ENCODE data around the gene LTBP2.

Gene LTBP2

GRCh38 chr14:74569806-74570591 lies 42.0 kb downstream of the LTBP2 start:
- DNase-seq: no peak

DNA sequence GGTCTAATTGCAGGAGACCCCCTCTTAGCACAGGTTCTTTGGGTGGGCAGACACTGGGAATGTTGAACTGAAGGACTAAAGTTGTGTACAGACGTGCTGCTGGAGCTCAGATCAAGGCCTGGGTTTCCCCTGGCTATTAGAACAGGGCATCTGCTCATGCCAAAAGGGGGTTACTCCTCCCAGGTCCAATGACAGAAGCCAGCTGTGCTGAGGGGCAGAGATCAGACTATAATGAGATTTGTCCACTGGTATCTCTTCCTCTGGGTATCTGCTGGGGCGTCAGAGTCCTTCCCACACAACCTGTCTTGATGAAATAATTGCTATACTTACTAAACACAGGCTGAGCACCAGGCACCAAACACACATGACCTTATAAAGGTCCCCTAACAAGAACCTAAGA lies 42.6 kb downstream of the LTBP2 start:
- no peak for DNase-seq

DNA sequence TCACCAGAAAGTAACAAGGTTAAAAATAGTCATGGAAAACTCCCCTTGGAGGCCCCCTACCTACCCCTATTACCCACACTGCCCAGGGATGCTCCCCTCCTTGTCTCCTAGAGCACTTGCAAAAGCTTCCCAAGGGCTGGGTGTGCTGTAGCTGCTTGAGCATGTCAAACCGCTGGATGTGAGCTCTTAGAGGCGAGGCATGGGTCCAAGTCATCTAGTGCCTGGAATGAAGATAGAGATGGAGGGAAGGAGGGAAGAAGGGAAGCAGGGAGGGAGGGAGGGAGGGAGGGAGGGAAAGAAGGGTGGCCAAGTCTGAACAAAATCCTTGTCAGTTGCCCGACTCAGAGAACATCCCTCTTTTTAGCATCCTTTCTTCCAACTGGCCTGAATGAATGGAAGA lies 43.1 kb downstream of the LTBP2 start:
- no peak for DNase-seq

GRCh38 chr14:74568380-74568649 lies 43.7 kb downstream of the LTBP2 start:
- DNase-seq: no peak

GRCh38 chr14:74567646-74568379 lies 44.2 kb downstream of the LTBP2 start:
- DNase-seq: no peak

GRCh38 chr14:74567219-74567618 lies 44.8 kb downstream of the LTBP2 start:
- DNase-seq: no peak

GRCh38 chr14:74566174-74567141 lies 45.6 kb downstream of the LTBP2 start:
- DNase-seq: no peak

GRCh38 chr14:74563586-74564159 lies 48.4 kb downstream of the LTBP2 start:
- no peak for DNase-seq

DNA sequence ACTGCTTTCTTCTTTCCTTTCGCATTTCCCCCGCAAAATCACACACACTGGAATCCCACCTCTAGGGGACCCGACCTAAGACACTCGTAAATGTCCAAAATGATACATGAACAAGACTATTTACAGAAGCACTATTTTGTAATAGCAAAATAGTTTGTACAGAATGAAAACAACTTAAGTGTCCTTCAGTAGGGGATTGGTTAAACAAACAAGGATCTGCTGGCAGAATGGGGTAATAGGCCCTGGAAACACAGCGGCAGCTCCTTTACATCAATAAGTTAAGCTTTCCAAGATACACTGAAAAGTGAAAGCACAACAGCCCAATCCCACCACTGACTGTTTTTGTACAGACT lies 48.8 kb downstream of the LTBP2 start:
- no peak for DNase-seq

- DNase-seq: peak in 1 of 2 experiments; percentile 4
These were observed 49.4 kb downstream of the LTBP2 start for GRCh38 chr14:74562515-74563232.

GRCh38 chr14:74558655-74559054 lies 53.4 kb downstream of the LTBP2 start:
- DNase-seq: no peak

DNA sequence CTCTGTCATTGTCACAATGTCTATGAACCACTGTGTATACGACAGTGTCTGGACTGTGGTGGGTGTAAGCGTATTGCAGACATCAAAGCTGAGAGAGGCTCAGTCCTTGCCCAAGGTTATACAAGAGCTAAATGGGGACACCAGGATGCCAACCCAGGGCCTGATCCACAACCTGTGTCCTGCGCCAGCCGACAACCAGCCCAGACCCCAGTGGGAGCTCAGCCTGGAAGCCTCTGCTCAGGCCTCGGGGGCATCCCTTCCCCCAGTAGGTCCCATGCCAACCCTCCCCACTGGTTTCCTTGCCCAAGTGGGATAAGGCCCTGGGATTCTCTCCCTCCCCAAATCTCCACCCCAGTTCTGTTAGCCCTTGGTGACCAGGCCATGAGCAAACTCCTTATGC lies 54.3 kb downstream of the LTBP2 start:
- no peak for DNase-seq

GRCh38 chr14:74555476-74556050 lies 56.5 kb downstream of the LTBP2 start:
- DNase-seq: no peak

DNA sequence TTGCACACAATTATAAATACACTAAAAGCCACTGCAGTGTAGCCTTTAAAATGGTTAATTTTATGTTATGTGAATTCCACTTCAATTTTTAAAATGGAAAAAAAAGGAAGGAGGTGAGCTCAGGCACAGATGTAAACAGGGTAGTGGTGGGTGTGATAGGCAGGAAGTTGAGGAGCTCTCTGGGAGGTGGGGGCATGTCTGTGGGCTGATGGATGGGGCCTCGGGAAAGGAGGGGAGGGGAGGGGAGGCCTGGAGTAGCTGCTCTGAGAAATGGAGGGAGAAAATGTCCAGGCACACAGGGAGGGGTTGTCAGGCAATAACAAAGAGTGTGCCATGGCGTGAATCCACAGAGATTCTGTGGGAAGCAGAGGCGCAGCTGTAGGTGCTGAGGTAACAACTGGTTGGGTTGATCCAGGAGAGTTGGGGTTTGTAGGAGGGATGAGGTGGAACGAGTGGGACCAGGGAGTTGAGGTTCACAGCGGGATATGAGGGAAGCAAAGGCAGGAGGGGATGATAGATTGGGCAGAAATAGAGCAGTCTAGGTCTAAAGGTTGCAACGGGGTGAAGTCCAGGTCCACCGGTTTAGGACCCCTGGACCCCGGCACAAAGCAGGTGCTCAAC lies 57.2 kb downstream of the LTBP2 start:
- DNase-seq: no peak

- DNase-seq: no peak
These were observed 59.4 kb downstream of the LTBP2 start for GRCh38 chr14:74552623-74553022.

- no peak for DNase-seq
These were observed 60.3 kb downstream of the LTBP2 start for GRCh38 chr14:74551431-74552371.

- DNase-seq: no peak
These were observed 61.0 kb downstream of the LTBP2 start for GRCh38 chr14:74551001-74551400.

DNA sequence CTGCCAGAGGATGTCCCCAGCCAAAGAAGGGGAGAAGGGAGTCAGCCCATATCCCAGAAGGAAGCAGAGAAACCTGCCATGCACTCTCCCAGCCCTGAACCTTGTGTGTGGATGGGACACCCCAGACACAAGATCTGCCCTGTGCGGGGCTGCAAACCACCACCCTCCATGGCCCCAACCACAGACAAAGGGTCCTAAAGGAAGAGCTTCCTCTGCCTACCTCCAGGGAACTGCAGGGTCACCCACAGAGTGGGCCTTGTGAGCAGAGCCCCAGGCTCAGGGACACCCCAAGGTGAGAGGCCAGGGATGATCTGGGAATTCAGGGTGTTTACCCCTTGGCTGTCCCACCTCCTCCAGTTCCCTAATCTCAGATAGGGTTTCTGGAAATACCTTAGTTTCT lies 62.0 kb downstream of the LTBP2 start:
- no peak for DNase-seq

DNA sequence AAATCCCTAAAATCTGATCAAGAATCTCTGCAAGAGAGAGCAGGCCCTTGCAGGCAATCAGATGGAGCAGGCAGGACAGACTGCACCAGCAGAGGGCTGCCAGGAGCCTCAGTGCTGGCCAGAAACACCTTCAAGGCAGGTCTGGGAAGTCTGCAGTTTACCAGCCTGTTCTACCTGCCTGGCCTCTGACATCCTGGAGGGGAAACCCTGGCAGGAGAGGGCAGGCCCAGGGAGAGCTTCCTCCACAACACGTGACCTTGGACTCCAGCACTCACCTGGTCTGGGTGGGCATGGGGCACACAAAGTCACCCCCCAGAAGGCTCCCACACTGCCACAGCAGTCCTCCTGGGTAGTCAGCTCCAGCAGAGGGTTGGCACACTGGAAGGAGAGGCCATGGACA lies 62.4 kb downstream of the LTBP2 start:
- DNase-seq: no peak

- no peak for DNase-seq
These were observed 63.2 kb downstream of the LTBP2 start for GRCh38 chr14:74548881-74549280.
